SU-DHL-6 (cell line): ENCODE measurements around the gene SP9.
A peak's percentile ranks its signal among the peaks of the same experiment; 100 is the strongest.

ENCODE experiments used
- H2AFZ ChIP-seq: fragments of 200-600 bp; sonication (generic); 2 replicates; pipeline ENCODE4 v1.6.1; 2014; ENCODE audit warnings: low read depth, mild to moderate bottlenecking, moderate library complexity, mixed read lengths, antibody characterized with exemption, low read length; ENCODE audit not compliant: severe bottlenecking
- H3F3A ChIP-seq: fragments of 200-600 bp; shearing (Covaris generic); 2 replicates; pipeline ENCODE4 v1.6.0; 2016; ENCODE audit warnings: antibody characterized with exemption, mild to moderate bottlenecking; ENCODE audit not compliant: insufficient read depth
- H3K27ac ChIP-seq: fragments of 200-600 bp; sonication (generic); 2 replicates; pipeline ENCODE4 v1.5.1; 2016; ENCODE audit warnings: low read depth, mild to moderate bottlenecking, low read length, moderate library complexity, mixed read lengths
- H3K27me3 ChIP-seq: fragments of 200-600 bp; sonication (generic), shearing (Covaris generic); 2 replicates; pipeline ENCODE4 v1.6.0; 2014; ENCODE audit warnings: mild to moderate bottlenecking, low read length
- H3K36me3 ChIP-seq: fragments of 200-600 bp; sonication (generic); 2 replicates; pipeline ENCODE4 v1.6.1; 2014; ENCODE audit warnings: mild to moderate bottlenecking, low read length, mixed read lengths
- H3K4me2 ChIP-seq: fragments of 300-600, 200-600 bp; shearing (Covaris generic), sonication (generic); 2 replicates; pipeline ENCODE4 v1.6.0; 2014; ENCODE audit warnings: low read length, low read depth, mild to moderate bottlenecking; ENCODE audit not compliant: poor library complexity, severe bottlenecking
- H3K4me3 ChIP-seq: fragments of 200-600 bp; sonication (generic); 2 replicates; pipeline ENCODE4 v1.5.1; 2014; ENCODE audit warnings: antibody characterized with exemption, low read length, mild to moderate bottlenecking, mixed read lengths; ENCODE audit not compliant: insufficient read depth, poor library complexity, severe bottlenecking
- H3K79me2 ChIP-seq: fragments of 200-600 bp; sonication (generic); 2 replicates; pipeline ENCODE4 v1.6.1; 2014; ENCODE audit warnings: mild to moderate bottlenecking, low read length, moderate library complexity; ENCODE audit not compliant: insufficient read depth
- H3K9ac ChIP-seq: fragments of 200-600 bp; sonication (generic); 2 replicates; pipeline ENCODE4 v1.7.0; 2014; ENCODE audit warnings: mild to moderate bottlenecking, low read length
- H3K9me2 ChIP-seq: fragments of 200-600 bp; sonication (generic); replicated peaks from 2 replicates; pipeline ENCODE4 v1.6.1; 2014; ENCODE audit warnings: low read length; ENCODE audit not compliant: insufficient read depth
- H3K9me3 ChIP-seq: fragments of 200-600 bp; sonication (generic); 2 replicates; pipeline ENCODE4 v1.6.1; 2014; ENCODE audit warnings: low read length, mixed read lengths; ENCODE audit not compliant: insufficient read depth
- H4K20me1 ChIP-seq: fragments of 200-600 bp; sonication (generic); 2 replicates; pipeline ENCODE4 v1.6.1; 2014; ENCODE audit warnings: low read depth, mild to moderate bottlenecking, antibody characterized with exemption, low read length, moderate library complexity, mixed read lengths
- EZH2phosphoT487 ChIP-seq: fragments of 200-600 bp; sonication (generic), shearing (Covaris generic); conservative IDR thresholded peaks from 2 replicates; pipeline ENCODE4 v1.6.1; 2018; ENCODE audit warnings: mild to moderate bottlenecking, antibody characterized with exemption, low read length, moderate library complexity, mixed read lengths
- TF ChIP-seq, protein P1 (sequence below): fragments of 200-600 bp; sonication (generic); IDR thresholded peaks from one replicate; pipeline ENCODE4 v1.5.1; 2017; ENCODE audit warnings: antibody characterized with exemption, mild to moderate bottlenecking, low read length, moderate library complexity; ENCODE audit not compliant: insufficient read depth, poor library complexity, severe bottlenecking

SP9 gene

DNA sequence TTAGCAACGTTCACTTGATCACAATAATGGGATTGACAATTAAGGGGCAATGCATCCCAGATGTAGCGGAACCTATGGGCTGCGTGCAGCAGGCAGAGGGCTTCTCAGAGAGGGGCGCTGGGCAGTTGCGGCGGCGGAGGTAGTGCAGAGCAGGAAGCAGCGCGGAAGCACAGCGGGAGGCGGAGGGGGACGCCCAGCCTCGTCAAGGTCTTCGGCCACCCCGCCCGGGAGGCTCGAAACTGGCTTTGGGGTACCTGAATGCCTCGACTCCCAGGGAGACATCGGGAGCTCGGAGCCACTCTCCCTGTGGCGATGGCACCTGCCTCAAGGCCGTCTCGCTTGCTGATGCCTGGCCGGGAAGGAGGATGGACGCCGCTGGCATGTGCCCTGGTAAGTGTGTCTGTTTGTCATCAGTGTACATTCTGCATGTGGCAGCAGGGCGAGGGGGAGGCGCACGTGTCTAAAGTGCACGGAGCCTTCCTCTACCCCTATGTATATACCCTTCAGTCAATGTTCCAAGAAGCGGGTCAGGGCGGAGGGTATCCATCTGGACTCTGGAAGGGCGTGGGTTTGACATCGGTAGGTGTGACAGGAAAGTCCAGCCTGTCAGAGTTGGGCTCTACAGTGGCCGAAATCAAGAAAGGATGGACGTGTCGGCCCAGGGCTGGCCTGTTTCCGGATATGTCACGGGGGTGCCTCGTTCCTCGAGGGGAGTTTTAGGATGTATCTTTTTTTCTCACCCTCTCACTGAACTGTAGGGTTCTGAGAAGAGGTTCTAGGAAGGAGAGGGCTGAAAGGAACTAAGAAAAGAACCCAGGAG is 7.5 kb upstream of the SP9 start:
- H4K20me1 ChIP-seq = no peaks in the 10 kb centered on the region
- no peak overlapping the region for H3K9ac ChIP-seq
- no peak overlapping the region for H3K27ac ChIP-seq
- H3K9me3 ChIP-seq = no peaks in the 10 kb centered on the region
- H3K9me2 ChIP-seq = no peaks in the 10 kb centered on the region
- H2AFZ ChIP-seq = peak overlapping the region; percentile 85
- no peak overlapping the region for H3K4me2 ChIP-seq
- no peak for TF ChIP-seq EZH2phosphoT487
- TF ChIP-seq, protein P1, sequence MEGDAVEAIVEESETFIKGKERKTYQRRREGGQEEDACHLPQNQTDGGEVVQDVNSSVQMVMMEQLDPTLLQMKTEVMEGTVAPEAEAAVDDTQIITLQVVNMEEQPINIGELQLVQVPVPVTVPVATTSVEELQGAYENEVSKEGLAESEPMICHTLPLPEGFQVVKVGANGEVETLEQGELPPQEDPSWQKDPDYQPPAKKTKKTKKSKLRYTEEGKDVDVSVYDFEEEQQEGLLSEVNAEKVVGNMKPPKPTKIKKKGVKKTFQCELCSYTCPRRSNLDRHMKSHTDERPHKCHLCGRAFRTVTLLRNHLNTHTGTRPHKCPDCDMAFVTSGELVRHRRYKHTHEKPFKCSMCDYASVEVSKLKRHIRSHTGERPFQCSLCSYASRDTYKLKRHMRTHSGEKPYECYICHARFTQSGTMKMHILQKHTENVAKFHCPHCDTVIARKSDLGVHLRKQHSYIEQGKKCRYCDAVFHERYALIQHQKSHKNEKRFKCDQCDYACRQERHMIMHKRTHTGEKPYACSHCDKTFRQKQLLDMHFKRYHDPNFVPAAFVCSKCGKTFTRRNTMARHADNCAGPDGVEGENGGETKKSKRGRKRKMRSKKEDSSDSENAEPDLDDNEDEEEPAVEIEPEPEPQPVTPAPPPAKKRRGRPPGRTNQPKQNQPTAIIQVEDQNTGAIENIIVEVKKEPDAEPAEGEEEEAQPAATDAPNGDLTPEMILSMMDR = no peak
- no peaks in the 10 kb centered on the region for H3K27me3 ChIP-seq
- H3K4me3 ChIP-seq = no peak overlapping the region
- no peaks in the 10 kb centered on the region for H3K36me3 ChIP-seq
- no peaks in the 10 kb centered on the region for H3F3A ChIP-seq
- no peaks in the 10 kb centered on the region for H3K79me2 ChIP-seq

DNA sequence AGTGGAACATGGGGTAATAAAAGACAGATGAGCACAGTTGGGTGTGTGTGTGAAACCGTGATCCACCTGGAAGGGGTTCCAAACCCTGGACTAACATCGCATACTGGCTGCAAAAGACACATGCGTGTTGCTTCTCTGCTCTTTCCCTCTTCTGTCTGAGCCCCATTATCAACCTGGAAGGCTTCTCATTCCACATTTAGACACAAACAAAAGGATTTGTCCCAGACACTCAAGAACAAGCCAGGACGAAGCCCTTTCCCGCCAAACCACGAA is 7.0 kb upstream of the SP9 start:
- no peaks in the 10 kb centered on the region for H3F3A ChIP-seq
- no peak overlapping the region for H3K4me3 ChIP-seq
- H3K27ac ChIP-seq = no peak overlapping the region
- no peaks in the 10 kb centered on the region for H3K27me3 ChIP-seq
- TF ChIP-seq EZH2phosphoT487 = no peak
- TF ChIP-seq, protein P1 = no peak
- H3K9me3 ChIP-seq = no peaks in the 10 kb centered on the region
- H2AFZ ChIP-seq = no peak overlapping the region
- no peaks in the 10 kb centered on the region for H3K9me2 ChIP-seq
- H3K36me3 ChIP-seq = no peaks in the 10 kb centered on the region
- no peak overlapping the region for H3K4me2 ChIP-seq
- H4K20me1 ChIP-seq = no peaks in the 10 kb centered on the region
- H3K9ac ChIP-seq = no peak overlapping the region
- no peaks in the 10 kb centered on the region for H3K79me2 ChIP-seq

DNA sequence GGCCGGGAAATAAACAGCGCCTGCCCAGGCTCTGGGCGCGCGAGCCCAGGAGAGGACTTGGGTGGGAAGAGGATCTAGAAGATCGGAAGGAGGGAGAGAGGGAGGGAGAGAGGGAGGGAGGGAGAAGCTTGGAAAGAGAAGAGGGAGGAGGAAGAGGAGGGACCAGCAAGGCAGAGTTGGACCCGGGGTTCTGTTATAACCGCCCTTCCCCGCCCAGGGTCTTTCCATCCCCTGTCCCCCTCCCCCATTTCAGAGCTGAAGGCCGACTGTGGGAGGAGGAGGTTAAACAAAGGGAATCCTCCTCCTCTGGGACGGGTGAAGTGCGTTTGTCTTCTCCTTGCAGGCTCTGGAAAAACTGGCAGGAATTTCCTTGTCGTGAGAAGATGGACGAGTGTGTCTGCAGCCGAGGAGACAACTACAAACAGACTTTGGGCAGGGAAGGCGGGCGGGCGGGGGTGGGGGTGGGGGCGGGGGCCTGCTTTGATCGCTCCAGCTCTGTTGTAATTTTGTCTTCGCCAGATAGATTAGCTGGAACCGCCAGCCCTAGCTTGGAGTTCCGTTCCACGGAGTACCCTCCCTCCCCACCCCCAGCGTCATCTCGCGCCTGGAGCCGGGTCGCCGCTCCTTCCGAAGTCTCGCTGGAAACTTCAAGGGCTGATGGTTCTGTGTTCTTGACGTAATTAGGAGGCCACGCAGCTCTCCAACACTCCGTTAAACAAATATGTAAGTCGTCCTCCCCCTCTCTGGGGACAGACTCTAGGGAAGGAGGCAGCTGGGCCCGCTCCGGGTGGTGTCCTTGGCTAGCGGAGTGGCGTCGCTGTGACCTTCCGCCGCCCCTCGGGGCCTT is 6.4 kb upstream of the SP9 start:
- H3K9me3 ChIP-seq = no peaks in the 10 kb centered on the region
- H4K20me1 ChIP-seq = no peaks in the 10 kb centered on the region
- H3K27me3 ChIP-seq = no peaks in the 10 kb centered on the region
- H3F3A ChIP-seq = no peaks in the 10 kb centered on the region
- H3K9me2 ChIP-seq = no peaks in the 10 kb centered on the region
- H3K4me3 ChIP-seq = no peak overlapping the region
- no peaks in the 10 kb centered on the region for H3K36me3 ChIP-seq
- no peak overlapping the region for H3K9ac ChIP-seq
- H3K79me2 ChIP-seq = no peaks in the 10 kb centered on the region
- H3K4me2 ChIP-seq = no peak overlapping the region
- no peak overlapping the region for H3K27ac ChIP-seq
- no peak overlapping the region for H2AFZ ChIP-seq
- TF ChIP-seq EZH2phosphoT487 = no peak
- TF ChIP-seq, protein P1 = no peak
